ENCODE results near the gene PLEKHG4. TPM values are rescaled to one million over a fixed set of nuclear protein-coding genes. Genes with fewer than 3 reads are reported as not detected.
A peak's percentile ranks its signal among the peaks of the same experiment; 100 is the strongest.

Gene PLEKHG4
- total and polyA plus RNA-seq, 9 of the 15 experiments (the other 6 are each of a cell fraction or from before 2014, with no cell fraction given): 3.7 to 36.8 (median 17.9) TPM

DNA sequence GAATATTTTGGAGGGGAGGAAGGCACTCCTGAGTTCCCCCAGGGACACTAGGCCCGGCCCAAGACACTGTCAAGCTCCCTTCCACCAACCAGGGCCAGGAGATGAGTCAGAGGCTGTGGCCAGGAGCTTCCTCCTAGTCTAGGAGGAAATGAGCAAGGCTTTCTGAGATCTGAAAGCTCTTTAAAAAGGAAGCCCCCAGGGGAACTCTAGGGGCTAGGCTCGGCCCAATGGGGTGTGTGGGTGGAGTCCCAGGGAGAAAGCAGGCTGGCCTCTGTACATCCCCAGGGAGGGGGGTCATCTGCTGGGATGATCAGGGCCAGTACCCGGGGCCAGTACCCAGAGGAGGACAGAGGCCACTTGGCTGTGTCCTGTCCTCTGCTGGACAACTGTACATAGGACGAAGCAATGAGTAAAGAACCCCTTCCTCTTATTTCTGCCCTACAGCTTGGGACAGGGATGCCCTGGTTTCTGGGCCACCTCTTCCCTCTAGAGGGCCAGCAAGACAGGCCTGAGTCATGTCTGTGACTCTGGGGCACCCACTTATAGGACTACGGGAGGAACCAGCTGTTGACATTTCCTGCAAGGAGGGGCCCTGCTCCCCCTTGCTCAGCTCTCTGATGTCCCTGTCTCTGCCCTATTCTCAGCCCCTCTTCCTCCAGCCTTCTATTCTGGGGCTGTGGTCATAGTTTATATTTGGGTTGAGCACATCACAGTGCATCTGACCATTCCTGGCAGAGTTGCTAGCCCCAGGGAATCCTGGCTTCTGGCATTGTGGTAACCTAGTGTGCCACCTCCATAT lies 34.7 kb upstream of the PLEKHG4 start (continued):
- TF ChIP-seq, protein P1, sequence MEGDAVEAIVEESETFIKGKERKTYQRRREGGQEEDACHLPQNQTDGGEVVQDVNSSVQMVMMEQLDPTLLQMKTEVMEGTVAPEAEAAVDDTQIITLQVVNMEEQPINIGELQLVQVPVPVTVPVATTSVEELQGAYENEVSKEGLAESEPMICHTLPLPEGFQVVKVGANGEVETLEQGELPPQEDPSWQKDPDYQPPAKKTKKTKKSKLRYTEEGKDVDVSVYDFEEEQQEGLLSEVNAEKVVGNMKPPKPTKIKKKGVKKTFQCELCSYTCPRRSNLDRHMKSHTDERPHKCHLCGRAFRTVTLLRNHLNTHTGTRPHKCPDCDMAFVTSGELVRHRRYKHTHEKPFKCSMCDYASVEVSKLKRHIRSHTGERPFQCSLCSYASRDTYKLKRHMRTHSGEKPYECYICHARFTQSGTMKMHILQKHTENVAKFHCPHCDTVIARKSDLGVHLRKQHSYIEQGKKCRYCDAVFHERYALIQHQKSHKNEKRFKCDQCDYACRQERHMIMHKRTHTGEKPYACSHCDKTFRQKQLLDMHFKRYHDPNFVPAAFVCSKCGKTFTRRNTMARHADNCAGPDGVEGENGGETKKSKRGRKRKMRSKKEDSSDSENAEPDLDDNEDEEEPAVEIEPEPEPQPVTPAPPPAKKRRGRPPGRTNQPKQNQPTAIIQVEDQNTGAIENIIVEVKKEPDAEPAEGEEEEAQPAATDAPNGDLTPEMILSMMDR (IDR thresholded peaks at IDR 0.05 in 2 of 3, conservative IDR thresholded peaks at IDR 0.05 in 1 of 3; ENCODE audit: insufficient read depth in 2 of 3, low read depth in 1 of 3, low read length in 3 of 3): peak in 1 of 3 experiments; percentile 25; a peak in 2 of 6 replicates
- TF ChIP-seq CHD4 (IDR thresholded peaks at IDR 0.05; ENCODE audit: insufficient read depth, insufficient replicate concordance, low read depth, low read length, poor library complexity, severe bottlenecking) (no peak), ZBED1 (IDR thresholded peaks at IDR 0.05) (no peak), HLTF (IDR thresholded peaks at IDR 0.05) (no peak), EZH2 (IDR thresholded peaks at IDR 0.05; ENCODE audit: borderline replicate concordance, low read depth, low read length) (no peak), NONO (IDR thresholded peaks at IDR 0.05; ENCODE audit: low read depth in 2 of 2, low read length in 1 of 2) (no peak), RBM39 (optimal IDR thresholded peaks at IDR 0.05; ENCODE audit: low read depth, low read length) (no peak), ZNF175 (CRISPR knock-in tag; IDR thresholded peaks at IDR 0.05; ENCODE audit: low read depth) (no peak), PRPF4 (IDR thresholded peaks at IDR 0.05; ENCODE audit: insufficient read depth, low read depth, low read length, poor library complexity, severe bottlenecking) (no peak)
- TF ChIP-seq, protein P2, sequence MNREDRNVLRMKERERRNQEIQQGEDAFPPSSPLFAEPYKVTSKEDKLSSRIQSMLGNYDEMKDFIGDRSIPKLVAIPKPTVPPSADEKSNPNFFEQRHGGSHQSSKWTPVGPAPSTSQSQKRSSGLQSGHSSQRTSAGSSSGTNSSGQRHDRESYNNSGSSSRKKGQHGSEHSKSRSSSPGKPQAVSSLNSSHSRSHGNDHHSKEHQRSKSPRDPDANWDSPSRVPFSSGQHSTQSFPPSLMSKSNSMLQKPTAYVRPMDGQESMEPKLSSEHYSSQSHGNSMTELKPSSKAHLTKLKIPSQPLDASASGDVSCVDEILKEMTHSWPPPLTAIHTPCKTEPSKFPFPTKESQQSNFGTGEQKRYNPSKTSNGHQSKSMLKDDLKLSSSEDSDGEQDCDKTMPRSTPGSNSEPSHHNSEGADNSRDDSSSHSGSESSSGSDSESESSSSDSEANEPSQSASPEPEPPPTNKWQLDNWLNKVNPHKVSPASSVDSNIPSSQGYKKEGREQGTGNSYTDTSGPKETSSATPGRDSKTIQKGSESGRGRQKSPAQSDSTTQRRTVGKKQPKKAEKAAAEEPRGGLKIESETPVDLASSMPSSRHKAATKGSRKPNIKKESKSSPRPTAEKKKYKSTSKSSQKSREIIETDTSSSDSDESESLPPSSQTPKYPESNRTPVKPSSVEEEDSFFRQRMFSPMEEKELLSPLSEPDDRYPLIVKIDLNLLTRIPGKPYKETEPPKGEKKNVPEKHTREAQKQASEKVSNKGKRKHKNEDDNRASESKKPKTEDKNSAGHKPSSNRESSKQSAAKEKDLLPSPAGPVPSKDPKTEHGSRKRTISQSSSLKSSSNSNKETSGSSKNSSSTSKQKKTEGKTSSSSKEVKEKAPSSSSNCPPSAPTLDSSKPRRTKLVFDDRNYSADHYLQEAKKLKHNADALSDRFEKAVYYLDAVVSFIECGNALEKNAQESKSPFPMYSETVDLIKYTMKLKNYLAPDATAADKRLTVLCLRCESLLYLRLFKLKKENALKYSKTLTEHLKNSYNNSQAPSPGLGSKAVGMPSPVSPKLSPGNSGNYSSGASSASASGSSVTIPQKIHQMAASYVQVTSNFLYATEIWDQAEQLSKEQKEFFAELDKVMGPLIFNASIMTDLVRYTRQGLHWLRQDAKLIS (CRISPR knock-in tag; IDR thresholded peaks at IDR 0.05): no peak
- TF ChIP-seq, protein P3, sequence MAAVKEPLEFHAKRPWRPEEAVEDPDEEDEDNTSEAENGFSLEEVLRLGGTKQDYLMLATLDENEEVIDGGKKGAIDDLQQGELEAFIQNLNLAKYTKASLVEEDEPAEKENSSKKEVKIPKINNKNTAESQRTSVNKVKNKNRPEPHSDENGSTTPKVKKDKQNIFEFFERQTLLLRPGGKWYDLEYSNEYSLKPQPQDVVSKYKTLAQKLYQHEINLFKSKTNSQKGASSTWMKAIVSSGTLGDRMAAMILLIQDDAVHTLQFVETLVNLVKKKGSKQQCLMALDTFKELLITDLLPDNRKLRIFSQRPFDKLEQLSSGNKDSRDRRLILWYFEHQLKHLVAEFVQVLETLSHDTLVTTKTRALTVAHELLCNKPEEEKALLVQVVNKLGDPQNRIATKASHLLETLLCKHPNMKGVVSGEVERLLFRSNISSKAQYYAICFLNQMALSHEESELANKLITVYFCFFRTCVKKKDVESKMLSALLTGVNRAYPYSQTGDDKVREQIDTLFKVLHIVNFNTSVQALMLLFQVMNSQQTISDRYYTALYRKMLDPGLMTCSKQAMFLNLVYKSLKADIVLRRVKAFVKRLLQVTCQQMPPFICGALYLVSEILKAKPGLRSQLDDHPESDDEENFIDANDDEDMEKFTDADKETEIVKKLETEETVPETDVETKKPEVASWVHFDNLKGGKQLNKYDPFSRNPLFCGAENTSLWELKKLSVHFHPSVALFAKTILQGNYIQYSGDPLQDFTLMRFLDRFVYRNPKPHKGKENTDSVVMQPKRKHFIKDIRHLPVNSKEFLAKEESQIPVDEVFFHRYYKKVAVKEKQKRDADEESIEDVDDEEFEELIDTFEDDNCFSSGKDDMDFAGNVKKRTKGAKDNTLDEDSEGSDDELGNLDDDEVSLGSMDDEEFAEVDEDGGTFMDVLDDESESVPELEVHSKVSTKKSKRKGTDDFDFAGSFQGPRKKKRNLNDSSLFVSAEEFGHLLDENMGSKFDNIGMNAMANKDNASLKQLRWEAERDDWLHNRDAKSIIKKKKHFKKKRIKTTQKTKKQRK (IDR thresholded peaks at IDR 0.05; ENCODE audit: borderline replicate concordance, low read depth, low read length): no peak
- TF ChIP-seq, protein P4, sequence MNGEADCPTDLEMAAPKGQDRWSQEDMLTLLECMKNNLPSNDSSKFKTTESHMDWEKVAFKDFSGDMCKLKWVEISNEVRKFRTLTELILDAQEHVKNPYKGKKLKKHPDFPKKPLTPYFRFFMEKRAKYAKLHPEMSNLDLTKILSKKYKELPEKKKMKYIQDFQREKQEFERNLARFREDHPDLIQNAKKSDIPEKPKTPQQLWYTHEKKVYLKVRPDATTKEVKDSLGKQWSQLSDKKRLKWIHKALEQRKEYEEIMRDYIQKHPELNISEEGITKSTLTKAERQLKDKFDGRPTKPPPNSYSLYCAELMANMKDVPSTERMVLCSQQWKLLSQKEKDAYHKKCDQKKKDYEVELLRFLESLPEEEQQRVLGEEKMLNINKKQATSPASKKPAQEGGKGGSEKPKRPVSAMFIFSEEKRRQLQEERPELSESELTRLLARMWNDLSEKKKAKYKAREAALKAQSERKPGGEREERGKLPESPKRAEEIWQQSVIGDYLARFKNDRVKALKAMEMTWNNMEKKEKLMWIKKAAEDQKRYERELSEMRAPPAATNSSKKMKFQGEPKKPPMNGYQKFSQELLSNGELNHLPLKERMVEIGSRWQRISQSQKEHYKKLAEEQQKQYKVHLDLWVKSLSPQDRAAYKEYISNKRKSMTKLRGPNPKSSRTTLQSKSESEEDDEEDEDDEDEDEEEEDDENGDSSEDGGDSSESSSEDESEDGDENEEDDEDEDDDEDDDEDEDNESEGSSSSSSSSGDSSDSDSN (IDR thresholded peaks at IDR 0.05; ENCODE audit: borderline replicate concordance in 1 of 2, low read depth in 2 of 2, low read length in 2 of 2): 0 out of 4 replicates have a peak, but pooled peaks of 1 of the 2 experiments have one; percentile 58
- TF ChIP-seq, protein P5, sequence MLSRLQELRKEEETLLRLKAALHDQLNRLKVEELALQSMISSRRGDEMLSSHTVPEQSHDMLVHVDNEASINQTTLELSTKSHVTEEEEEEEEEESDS (CRISPR knock-in tag; IDR thresholded peaks at IDR 0.05): no peak
